Embryonic facial prominence (tissue), 1 donor: Measurements from ENCODE around the gene RER1.

Experiments used
- DNase-seq: peaks from one replicate; pipeline ENCODE4 v3.0.0-alpha.2; 2016; ENCODE audit errors: extremely low spot score

RER1 gene

GRCh38 chr1:2389644-2390043 is 2.0 kb upstream of the RER1 start:
- no peak for DNase-seq

GRCh38 chr1:2391931-2392509 is 379 bp downstream of the RER1 start:
- no peak for DNase-seq

- no peak for DNase-seq
These were observed 1.0 kb downstream of the RER1 start for GRCh38 chr1:2392686-2393085.

DNA sequence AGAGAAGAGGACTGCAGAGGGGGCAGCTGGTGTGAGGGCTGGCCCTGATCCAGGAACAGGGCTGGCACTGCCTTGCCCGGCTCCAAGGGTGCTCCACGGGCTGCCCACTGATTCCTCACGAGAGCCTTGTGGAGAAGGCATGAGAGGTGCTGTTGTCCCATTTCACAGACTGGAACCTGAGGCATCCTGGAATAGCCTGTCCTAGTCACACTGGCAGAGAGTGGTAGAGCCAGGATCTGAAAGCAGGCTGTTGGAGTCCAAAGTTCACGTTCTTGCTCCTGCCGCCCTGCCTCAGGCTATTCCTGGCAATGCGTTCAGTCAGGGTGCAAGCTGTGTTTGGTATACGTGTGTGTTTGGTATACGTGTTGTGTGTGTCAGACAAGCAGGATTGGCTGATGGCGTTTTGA is 1.8 kb downstream of the RER1 start:
- no peak for DNase-seq

DNA sequence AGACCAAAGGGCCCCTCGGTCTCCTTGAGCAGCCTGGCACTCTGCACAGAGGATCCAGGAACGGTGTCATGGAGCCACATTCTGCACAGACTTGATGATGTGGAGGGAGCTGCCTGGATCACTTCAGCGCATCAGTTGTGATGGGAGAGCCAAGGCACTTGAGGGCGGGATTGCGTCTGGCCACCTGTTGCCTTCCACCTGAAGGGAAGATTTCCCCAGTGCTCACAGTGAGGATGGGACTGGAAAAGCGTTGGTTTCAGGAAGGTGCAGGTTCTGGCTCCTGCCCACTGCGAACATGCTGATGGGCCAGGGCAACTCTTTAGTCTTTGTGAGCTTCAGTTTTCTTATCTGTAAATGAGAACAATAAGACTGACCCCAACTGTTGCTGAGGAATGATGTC is 2.6 kb downstream of the RER1 start:
- DNase-seq = no peak

- no peak for DNase-seq
These were observed 3.1 kb downstream of the RER1 start for GRCh38 chr1:2394761-2395160.

GRCh38 chr1:2395245-2395644 is 3.6 kb downstream of the RER1 start:
- DNase-seq = no peak

DNA sequence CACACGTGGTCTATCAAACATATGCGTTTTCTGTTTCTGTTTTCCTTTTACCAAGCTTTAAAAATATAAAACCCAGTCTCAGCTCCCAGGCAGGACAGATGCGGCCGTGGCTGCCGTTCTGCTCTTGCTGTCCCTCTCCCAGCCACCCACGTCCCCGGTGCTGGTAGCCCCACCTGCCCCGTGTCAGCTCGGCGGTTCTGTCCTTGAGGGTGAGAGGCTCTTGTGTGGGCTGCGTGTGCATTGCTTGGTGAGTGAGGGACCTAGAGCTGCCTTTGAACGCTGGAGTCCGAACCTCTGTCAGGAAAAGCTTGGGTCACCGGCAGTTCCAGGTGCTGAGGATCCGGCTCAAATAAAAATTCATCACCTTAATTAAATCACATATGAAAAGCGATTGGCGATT is 4.4 kb downstream of the RER1 start:
- no peak for DNase-seq

DNA sequence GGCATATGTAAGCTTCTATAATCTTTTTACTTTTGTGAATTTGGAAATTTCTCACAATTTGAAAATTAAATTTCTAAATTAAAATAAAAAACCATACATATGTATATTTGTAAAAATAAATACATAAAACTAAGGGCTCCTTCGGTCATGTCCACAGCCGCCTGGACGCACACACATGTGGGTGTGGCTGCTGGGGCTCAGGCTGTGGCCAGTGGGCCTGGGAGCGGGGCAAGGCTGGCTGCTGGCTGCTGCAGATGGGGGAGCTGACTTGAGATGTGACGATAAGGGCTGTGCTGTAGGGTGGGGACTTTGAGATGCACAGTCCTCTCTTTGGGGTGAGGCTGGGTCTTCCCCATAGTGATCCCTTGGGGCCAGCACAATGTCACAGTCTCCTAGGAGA is 4.8 kb downstream of the RER1 start:
- DNase-seq = no peak

GRCh38 chr1:2397007-2397679 is 5.5 kb downstream of the RER1 start:
- DNase-seq = no peak

DNA sequence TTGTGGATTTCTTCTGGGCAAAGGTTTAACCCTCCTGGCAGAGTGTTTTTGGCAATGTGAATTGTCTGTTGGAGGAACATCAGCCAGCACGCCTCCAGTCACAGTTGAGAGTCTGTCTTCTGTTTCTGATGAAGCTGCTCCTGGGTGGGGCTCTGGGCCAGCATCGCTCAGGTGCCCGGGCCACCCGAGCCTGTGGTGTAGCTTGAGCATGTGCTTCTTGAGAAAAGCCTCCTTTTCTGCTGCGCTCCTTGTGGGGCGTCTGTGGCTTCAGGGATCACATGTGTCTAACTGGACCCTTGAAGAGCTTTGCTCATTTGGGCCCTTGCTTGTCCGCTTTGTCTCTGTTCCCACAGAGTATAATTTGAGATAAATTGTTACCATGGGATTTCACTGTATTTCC is 7.2 kb downstream of the RER1 start:
- no peak for DNase-seq

- no peak for DNase-seq
These were observed 8.4 kb downstream of the RER1 start for GRCh38 chr1:2399890-2400575.

- DNase-seq = no peak
These were observed 8.9 kb downstream of the RER1 start for GRCh38 chr1:2400576-2400909.

DNA sequence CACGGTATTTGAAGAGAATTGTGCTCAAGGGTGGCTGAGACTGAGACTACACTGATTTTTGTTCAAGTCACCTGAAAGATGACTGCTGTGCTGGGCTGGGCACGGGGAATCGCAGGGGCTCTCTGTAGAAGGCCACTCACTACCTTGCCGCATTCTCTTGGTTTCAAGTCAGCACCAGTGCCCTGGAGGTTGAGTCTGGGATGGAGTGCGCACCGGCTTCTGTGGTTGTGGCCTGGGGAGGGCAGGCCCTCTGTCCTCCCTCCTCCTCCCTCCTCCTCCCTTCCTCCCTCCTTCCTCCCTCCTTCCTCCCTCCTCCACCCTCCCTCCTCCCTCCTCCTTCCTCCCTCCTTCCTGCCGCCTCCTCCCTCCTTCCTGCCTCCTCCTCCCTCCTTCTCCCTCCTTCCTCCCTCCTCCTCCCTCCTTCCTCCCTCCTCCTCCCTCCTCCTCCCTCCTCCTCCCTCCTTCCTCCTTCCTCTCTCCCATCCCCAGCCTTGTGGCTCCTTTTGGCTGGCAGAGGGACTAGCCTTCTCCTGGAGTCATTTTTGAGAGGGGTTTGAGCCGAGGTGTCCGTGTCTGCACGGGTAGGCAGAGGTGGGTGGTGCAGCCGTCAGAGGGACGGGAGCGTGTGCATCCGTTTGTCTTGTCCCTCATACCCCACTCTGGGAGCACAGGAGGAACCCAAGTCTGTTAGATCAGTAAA is 9.5 kb downstream of the RER1 start:
- no peak for DNase-seq

DNA sequence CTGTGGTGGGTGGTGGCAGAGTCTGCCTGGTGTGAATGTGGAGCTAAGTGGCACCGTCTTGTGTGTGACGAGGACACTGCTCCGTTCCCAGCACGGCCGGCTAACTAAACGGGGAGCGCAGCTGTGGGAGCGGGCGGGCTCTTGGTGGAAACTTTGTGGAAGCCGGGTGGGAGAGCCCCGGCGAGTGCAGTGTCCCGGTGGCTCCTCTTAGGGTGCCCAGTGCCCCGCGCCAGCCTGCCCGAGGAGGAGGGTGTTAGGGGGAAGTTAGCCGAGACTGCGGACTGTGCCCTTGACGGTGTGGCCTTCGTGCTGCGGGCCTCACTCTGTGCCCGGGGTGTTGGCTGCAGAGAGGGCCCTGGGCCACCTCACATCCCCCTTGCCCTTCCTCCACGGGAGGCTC is 10.8 kb downstream of the RER1 start:
- no peak for DNase-seq

GRCh38 chr1:2403273-2403672 is 11.6 kb downstream of the RER1 start:
- DNase-seq = no peak

- DNase-seq = no peak
These were observed 12.7 kb downstream of the RER1 start for GRCh38 chr1:2404142-2404889.

DNA sequence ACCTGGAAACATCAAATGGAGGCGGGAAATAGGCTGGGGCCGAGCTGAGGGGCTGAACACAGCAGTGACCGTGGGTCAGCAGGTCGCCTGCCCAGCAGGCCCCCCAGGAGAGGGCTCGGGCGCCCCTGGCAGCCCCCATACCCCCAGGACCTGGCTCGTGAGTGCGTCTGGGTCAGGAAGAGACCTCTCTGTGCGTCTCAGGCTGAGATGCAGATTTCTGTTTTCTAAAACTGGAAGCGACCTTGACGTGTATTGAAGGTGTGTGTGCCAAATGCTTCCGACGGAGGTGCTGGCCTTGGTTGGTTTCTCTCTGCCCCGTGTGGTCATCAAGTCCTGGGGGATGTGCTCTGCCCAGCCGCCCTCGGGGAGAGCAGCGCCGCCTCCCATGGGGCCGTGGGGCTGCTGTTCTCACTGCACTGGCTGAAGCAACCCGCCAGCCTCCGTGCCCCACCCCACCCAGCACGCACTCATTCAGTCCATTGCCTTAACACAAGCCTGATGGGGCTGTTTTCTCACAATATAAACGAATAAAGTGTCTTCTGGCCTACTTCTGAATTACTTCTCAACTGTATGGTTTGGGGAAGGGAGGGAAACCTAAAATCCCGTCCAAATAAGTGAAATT is 13.4 kb downstream of the RER1 start:
- DNase-seq = no peak

DNA sequence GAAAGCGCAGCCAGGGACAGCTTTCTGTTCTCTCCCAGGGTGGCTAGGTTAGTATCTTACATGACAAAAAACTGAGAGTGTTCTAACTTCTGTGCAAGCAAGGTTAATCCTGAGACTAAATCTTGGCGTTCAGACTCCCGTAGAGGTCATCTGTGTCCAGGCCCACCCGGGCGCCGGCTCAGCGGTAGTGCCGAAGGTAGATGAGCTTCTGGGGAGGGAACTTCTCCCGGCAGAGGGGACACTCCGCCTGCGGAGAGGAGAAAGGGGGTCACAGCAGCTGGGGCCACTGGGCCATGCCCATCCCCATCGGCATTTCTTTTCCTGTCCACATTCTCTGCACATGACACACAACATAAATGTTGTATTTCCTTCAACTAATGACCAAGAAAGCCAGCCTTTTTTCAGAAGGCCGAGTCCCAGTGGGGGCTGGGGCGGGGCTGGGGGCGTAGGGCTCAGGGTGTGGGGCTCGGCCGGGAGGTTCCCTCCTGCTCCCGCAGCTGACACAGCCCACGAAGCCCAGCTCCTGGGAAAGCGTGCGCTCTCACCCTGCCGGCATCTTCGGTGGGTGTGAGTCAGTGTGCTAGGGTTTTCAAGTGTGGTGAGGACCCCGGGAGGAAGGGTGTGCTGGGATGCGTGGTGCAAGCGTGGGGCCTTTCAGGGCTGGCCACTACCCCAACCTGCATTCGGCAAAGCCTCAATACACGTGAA is 14.1 kb downstream of the RER1 start:
- no peak for DNase-seq

DNA sequence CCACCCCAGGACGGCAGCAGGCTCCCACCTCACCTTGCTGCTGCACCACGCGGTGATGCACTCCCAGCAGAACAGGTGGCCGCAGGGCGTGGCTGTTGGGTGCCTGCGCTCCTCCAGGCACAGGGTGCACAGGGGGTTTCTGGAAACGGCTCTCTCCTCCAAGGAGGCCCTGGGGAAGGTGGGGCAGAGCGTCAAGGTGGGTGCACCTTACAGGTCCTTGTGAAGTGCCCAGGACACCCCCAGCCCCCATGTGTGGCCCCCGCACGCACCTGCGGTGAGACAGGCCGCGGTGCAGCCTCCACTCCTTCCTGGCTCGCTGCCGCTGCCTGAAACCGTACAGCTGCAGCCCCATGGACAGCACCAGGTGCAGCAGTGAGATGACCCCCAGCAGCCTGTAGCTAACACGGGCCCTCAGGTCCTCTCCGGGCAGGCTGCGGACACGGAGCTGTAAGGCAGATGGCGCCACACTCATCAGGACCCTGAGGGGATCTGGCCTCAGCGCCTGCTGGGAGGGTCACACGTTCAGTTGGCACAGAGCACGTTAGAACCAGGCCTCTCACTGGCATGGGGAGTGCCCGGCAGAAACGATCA is 14.9 kb downstream of the RER1 start:
- DNase-seq = no peak
